Measurements from ENCODE around the gene PAGE4.
A peak's percentile ranks its signal among the peaks of the same experiment; 100 is the strongest.

The PAGE4 gene, protein sequence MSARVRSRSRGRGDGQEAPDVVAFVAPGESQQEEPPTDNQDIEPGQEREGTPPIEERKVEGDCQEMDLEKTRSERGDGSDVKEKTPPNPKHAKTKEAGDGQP

DNA sequence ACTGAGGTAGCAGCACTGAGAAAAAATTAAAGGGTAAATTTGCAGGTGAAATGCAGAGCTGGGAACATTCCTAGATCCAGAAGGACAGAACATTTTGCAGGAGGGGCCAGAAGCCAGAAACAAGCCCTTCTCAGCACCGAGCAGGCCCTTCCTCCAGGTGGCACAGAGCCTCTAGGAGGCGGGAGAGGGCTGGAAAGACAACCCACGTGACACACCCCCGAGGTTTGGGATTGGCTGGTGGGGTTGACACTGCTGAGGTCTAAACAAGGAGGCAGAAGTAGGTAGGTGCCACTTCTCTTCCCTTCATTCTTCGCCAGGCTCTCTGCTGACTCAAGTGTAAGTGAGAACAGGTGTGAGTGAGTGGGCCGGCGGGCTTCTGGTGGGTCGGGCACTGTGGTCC lies at the start of gene PAGE4:
Gene PAGE4 (plus strand): TSS at position 288 of the 400 bp plus-strand sequence. CDS start 1,126 bp downstream, outside the sequence.
- no peak for DNase-seq

DNA sequence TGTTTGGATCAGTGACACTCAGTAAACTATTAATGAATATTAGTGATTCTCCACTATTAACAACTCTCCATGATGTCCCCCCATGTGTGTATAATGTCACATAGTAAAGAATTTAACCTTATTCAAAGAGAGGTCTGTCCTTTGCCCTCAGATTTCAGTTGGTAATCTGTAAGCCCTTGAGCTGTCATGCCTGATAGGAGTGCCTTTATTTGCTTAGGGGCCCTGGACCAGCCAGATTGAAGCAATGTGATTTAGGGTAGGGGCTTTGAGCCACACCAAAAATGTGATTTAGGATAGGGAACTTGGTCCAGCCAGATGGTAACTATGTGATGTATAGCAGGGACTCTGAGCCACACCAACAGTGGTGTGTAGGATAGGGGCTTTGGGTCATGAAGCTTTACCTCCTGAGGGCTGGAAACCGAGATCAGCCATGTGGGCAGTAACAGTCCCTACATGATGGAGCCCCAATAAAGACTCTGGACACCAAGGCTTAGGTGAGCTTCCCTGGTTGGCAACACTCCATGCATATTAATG lies 44.3 kb upstream of the PAGE4 start:
- DNase-seq: no peak

DNA sequence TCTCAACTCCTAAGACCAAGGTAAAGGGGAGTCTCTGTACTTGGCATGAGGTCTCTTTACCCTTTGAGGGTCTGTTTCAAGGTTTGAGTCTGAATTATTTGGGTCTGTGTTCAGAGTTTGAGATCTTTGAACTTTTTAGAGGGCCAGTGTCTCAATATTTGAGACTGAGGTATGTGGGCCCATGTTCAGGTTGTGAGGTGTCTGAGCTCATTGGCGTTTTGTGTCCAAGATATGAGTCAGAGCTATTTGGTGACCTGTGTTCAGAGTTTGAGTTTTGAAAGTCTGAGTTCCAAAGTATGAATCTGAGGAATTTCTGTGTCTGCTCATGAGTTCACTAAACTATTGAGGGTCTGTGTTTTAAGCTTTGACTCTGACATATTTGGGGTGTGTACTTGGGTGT lies 36.7 kb upstream of the PAGE4 start:
- DNase-seq: no peak

- no peak for DNase-seq
Observed at GRCh38 chrX:49793686-49794085, 35.4 kb upstream of the PAGE4 start.

DNA sequence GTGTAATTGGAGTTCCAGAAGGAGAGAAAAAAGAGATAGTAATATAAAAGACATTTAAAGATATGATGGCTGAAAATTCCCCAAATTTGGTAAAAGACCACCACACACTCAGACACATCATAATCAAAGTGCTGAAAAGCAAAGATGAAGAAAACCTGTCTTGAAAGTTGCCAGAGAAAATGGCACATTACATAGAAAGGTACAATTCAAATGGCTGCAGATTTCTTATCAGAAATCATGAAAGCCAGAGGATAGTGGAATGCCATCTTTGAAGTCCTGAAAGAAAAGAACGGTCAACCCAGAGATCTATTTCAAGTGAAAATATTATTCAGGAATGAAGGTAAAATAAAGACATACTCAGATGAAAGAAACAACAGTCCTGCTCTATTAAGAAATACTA lies 29.3 kb upstream of the PAGE4 start:
- DNase-seq: no peak

- DNase-seq: no peak
Observed at GRCh38 chrX:49809891-49810632, 19.0 kb upstream of the PAGE4 start.

- DNase-seq: no peak
Observed at GRCh38 chrX:49812177-49812576, 16.9 kb upstream of the PAGE4 start.

DNA sequence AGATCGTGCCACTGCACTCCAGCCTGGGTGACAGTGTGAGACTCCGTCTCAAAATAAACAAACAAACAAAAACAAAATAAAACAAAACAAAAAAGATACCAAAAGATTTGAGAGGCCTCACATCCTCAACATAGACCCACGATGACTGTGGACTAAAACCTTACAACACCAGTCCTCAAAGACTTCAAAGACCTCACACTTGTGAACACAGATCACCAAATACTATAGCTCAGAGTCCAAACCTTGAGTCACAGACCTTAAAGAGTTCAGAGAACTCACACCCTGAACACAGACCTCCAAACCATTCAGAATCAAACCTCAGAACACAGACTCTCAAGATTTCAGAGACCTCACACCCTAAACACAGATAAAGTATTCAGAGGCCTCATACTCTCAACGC lies 12.7 kb upstream of the PAGE4 start:
- no peak for DNase-seq

DNA sequence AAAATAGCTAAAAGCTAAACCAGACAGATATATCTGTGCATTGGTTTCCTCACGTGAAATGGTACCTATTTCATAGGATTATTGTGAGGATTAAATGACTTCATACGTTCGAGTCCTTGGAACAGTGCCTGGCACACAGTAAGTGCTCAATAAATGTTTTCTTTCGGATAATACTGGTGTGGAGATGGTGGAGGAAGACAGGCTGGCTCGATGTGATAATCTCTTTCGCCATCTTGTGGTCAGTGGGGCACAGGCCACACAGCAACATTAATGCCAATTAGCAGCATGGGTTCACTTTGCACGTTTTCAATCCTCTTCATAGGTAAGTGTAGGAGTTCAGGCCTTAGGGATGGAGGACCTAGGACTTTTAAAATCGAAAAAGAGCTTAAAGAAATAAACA lies 9.3 kb downstream of the PAGE4 start:
- no peak for DNase-seq

DNA sequence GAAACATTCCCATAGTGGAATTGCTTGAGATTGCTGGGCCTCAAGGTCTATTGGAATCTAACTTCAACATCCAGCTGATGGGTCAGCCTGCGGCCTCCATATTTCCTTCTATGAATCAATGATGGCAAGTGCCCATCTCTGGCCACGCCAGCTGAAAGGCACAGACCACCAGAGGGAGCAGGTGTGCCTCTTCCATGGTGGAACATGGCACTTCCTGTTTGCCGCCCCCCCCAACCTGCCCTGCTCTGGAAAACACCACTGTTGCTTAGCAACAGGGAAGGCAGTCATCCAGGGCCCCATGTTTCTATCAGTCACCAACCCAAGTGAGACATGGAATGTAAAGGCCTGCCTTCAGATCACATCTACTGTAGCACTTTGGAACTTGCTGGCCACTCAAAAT lies 11.6 kb downstream of the PAGE4 start:
- peak; percentile 15 for DNase-seq

DNA sequence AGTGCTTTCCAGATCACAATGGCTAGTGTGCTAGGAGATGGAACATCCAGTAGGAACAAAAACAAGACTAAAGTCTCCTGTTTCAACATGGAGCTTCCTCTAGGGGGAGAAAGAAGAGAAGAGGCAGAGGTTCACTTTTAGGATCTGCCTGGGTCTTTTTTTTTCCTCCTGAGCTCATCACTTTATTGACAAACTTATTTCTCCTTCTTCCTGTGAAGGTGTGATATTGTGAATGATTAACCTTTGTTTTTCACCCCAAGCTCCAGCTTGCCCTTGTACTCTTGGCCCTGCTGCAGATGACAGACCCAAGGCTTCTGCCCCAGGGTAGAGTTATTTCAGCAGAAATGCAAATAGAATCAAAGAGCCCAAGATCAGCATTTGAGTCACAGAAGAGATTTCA lies 13.5 kb downstream of the PAGE4 start:
- DNase-seq: no peak

- DNase-seq: no peak
Observed at GRCh38 chrX:49844611-49845010, 15.5 kb downstream of the PAGE4 start.

- no peak for DNase-seq
Observed at GRCh38 chrX:49845701-49846403, 16.7 kb downstream of the PAGE4 start.

DNA sequence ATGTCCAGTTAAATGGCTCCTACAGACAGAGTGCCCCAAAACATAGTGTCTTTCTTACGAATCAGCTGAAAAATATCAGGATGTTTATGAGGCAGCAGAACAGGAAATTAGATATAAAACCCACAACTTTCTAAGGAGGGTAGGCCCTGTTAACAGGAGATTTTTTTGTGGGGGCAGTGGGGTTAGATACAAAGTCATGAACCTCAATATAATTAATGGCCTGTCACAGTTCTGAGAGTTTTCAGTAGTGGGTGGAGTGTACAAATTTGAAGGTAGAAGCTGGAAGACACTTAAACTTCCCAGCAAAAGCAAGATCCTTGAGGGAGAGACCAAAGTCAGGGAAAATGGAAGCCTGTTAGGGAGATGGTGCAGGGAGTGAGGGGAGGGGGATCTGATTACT lies 17.4 kb downstream of the PAGE4 start:
- DNase-seq: no peak

DNA sequence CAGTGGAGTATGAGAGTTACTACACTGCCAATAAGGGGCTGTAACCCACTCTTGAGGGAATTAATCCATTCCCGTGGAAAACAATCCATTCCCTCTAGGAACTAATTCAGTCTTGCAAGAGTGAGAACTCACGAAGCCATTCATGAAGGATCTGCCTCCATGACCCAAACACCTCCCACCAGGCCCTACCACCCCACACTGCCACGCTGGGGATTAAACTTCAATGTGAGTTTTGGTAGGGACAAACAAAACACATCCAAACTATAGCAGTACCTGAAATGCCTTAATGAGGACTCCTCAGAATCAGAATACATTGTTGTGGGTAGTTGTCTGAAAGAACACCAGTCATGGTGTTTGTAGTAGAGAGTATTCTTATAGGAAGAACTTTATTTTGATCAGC lies 19.2 kb downstream of the PAGE4 start:
- no peak for DNase-seq

DNA sequence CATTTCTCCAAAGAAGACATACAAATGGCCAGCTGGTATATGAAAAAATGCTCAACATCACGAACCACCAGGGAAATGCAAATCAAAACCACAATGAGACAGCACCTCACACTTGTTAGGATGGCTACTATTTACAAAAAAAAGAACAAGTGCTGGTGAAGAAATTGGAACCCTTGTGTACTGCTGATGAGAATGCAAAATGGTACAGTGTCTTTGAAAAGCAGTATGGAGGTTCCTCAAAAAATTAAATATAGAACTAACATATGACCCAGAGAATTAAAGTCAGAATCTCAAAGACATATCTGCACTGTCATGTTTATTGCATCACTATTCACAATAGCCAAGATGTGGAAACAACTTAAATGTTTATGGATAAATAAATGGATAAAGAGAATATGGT lies 20.9 kb downstream of the PAGE4 start:
- DNase-seq: no peak

DNA sequence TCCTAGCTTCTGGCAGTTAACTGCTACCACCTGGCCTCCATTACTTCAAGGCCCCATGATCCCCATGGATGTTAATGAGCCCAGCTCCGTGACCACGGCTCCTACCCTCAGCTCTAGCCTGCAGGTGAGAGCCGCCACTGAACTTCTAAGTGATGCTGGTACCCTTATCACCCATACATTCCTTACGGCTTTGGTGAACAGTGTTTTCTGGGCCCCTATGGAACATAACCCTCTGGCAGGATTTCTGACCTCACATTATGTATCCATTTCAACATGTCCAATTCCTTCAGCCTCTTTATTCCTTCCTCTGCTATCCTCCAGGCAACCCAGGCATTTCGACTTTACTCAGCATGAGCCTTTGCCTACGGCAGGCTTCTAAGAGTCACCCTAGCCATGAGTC lies 24.6 kb downstream of the PAGE4 start:
- DNase-seq: no peak

DNA sequence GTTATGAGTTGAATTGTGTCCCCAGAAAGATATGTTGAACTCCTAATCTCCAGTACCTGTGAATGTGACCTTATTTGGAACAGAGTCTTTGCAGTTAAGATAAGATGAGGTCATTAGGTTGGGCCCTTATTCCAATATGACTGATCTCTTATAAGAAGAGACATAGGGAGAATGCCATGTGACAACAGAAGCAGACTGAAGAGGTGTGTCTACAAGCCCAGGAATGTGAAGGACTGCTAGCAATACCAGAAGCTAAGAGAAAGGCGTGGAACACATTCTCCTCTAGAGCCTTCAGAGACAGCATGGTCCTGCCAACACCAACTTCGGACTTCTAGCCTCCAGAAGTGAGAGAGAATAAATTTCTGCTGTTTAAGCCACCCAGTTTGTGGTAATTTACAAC lies 27.7 kb downstream of the PAGE4 start:
- no peak for DNase-seq

- DNase-seq: no peak
Observed at GRCh38 chrX:49858341-49858740, 29.2 kb downstream of the PAGE4 start.

DNA sequence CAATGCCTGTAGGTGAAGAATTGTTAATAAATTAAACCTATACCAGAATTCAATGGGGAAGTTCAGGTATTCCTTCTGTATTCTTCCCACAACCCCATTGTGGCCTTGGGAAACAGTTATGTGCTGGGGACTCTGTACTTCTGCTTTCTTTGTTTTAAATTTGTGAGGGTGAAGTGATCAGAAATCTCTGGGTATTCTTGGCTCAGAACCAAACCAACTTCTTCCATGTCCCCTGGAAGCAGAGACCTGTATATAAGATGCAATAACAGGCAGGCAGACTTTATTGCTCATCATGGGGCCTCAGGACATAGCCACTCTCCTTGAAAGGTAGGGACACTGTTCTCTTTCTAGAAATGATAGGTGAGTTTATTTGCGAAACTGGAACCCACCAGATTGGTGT lies 30.4 kb downstream of the PAGE4 start:
- DNase-seq: no peak

- no peak for DNase-seq
Observed at GRCh38 chrX:49860867-49861535, 31.9 kb downstream of the PAGE4 start.

GRCh38 chrX:49862093-49862492 lies 33.0 kb downstream of the PAGE4 start:
- no peak for DNase-seq

GRCh38 chrX:49868739-49869138 lies 39.6 kb downstream of the PAGE4 start:
- no peak for DNase-seq

GRCh38 chrX:49876750-49877149 lies 47.6 kb downstream of the PAGE4 start:
- DNase-seq: peak; percentile 0
